IPS DF 4.7 (cell line): ENCODE data around the gene LRRC37A2.
"Not testable (repeated sequence)": the region's sequence is repeated elsewhere in the genome, so short reads cannot be mapped to it uniquely, and the experiment has no call there.

Experiments used
- DNase-seq: peaks from one replicate; pipeline ENCODE4 v3.0.0-alpha.2; 2013; ENCODE audit warnings: low spot score; ENCODE audit errors: extremely low read depth

LRRC37A2 gene

DNA sequence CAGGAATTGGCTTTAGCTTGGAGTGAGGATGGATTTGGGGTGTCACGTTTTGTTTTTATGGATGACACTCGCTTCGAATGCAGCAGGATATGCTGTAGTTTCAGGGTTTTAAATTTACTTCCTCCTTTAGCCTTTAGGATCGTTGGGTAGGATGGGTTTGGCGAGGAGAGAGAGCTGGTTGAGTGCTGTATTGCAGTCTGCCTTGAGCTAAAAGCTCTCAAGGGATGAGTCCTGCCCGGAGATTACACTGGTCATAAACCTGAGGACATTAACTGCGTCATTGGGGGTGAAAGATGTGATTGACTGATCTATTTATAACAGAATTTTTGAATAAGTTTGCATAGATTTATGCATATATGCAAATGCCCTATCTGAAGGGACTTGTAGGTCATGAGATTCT is 79.1 kb downstream of the LRRC37A2 start:
- not testable (repeated sequence) for DNase-seq

DNA sequence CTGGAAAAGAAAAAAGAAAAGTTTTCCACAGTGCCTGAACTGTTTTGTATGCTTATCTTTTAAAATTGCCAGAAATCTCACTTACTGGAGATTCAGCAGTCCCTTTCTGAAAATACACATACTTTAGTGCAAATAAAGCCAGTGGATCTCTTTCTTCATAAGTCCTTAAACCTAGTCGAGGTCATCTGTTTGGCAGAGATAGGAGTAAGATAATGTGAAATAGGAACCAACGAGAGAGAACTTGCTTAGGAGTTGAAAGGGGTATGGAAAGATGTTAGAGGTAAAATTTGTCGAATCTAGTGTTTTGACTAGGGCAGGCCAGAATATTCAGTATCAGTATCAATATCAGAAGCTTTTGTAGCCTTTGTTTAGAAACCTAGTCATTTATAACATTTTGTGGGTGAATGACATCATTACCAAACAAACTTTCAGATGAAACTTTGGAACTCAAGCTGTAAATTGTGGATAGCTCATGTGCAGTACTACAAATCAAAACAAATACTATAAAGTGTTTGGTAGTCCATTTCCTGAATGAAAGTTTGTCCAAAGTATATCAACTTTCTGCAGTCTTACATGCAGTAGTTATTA is 86.2 kb downstream of the LRRC37A2 start:
- not testable (repeated sequence) for DNase-seq

DNA sequence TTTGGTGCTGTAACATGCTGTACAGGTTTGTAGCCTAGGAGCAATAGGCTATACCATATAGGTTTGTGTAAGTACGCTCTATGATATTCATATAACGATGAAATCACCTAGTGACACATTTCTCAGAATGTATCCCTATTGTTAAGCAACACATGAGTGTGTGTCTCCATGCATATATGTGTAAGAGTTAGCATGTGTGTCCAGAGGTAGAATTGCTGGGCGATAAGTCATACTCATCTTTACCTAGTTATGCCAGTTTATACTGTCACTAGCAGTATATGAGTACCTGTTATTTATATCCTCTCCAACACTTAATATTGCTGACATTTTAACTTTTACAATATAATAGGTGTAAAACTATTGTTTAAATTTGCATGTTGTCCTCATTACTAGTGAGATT is 88.5 kb downstream of the LRRC37A2 start:
- not testable (repeated sequence) for DNase-seq

DNA sequence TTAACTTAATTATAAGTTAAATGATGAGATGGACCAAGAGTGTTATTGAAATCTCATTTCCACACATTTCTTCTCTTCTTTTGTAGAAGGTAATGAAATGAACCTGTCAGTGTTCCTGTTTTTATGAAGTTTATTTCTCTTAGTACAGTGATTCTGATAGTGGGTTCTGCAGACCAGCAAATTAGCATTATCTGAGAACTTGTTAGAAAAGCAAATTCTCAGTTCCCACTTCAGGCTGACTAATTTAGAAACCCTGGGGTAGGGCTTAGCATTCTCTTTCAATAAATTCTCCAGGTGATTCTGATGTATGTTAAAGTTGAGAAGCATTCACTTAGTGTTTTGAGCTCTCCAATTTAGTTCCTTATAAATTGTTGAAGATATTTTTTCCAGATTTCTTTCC is 90.9 kb downstream of the LRRC37A2 start:
- DNase-seq: not testable (repeated sequence)
